Measurements from ENCODE around the gene PLEKHA5.

Gene PLEKHA5

GRCh38 chr12:19214020-19214419, 84.5 kb downstream of the PLEKHA5 start:
- H2BK120ac ChIP-seq (ENCODE audit: low read depth, low read length): no peak overlapping the region
- no peaks in the 10 kb centered on the region for H3K9me3 ChIP-seq (ENCODE audit: control insufficient read depth, low read length)
- no peak overlapping the region for H3K9ac ChIP-seq (ENCODE audit: low read length)
- H2BK15ac ChIP-seq (ENCODE audit: low read depth, poor library complexity, severe bottlenecking): no peak overlapping the region
- H3K36me3 ChIP-seq (ENCODE audit: control insufficient read depth in 1 of 2, insufficient read depth in 2 of 2, low read depth in 1 of 2, low read length in 2 of 2): peaks cover 0 to 2% of the 10 kb centered on the region in 2 experiments
- H3K4me1 ChIP-seq (ENCODE audit: control insufficient read depth, insufficient read depth, low read depth, low read length): no peaks in the 10 kb centered on the region
- no peak overlapping the region for H3K14ac ChIP-seq (ENCODE audit: low read length in 2 of 2)
- no peak overlapping the region for H3K23ac ChIP-seq (ENCODE audit: low read length in 2 of 2)
- no peak overlapping the region for H3K4me2 ChIP-seq (ENCODE audit: low read length, poor library complexity, severe bottlenecking)
- no peak overlapping the region for H2AK5ac ChIP-seq (ENCODE audit: low read length, severe bottlenecking)
- H4K91ac ChIP-seq (ENCODE audit: low read length): no peak overlapping the region
- H3K4me3 ChIP-seq (ENCODE audit: insufficient read depth in 1 of 2, low read depth in 1 of 2, low read length in 2 of 2): no peak overlapping the region
- H3K79me1 ChIP-seq (replicated peaks; ENCODE audit: low read length, poor library complexity, severe bottlenecking): peaks cover 25% of the 10 kb centered on the region
- no peak overlapping the region for H2AFZ ChIP-seq (ENCODE audit: low read depth, low read length)
- H4K8ac ChIP-seq (ENCODE audit: low read length): no peak overlapping the region
- no peak overlapping the region for H3K4ac ChIP-seq (ENCODE audit: low read depth in 1 of 2, low read length in 2 of 2)
- no peak for DNase-seq
- H2BK12ac ChIP-seq (ENCODE audit: low read length in 2 of 2): no peak overlapping the region
- no peak overlapping the region for H3K27ac ChIP-seq (ENCODE audit: low read length, poor library complexity, severe bottlenecking)
- 90% methylated on average over 1 of the region's 1 CpG for WGBS
- no peak overlapping the region for H3K18ac ChIP-seq (ENCODE audit: low read depth in 1 of 2, low read length in 2 of 2)
- no peaks in the 10 kb centered on the region for H3K27me3 ChIP-seq (ENCODE audit: control insufficient read depth in 1 of 2, insufficient read depth in 1 of 2, low read length in 2 of 2)
- H2BK5ac ChIP-seq (ENCODE audit: low read depth, low read length, poor library complexity, severe bottlenecking): no peak overlapping the region

DNA sequence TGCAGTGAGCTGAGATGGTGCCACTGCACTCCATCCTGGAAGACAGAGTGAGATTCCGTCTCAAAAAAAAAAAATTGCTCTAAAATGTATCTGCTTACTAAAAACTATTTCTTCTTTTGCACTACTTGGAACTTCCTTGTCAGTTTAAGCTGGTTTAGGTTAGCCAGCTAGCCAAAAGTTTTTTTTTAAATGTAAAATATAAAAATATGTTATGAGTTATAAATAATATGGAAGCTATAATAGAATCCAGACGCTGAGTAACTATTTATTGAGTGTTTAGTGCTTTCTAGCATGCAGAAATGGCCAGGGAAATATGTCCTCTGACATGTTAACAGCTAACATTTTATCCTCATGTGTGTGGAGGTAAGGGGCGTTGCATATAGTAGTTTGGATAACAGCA, 85.6 kb downstream of the PLEKHA5 start:
- Histone ChIP-seq H3K4me3 (ENCODE audit: insufficient read depth in 1 of 2, low read depth in 1 of 2, low read length in 2 of 2) (no peak overlapping the region), H3K14ac (ENCODE audit: low read length in 2 of 2) (no peak overlapping the region), H2AK5ac (ENCODE audit: low read length, severe bottlenecking) (no peak overlapping the region), H3K18ac (ENCODE audit: low read depth in 1 of 2, low read length in 2 of 2) (no peak overlapping the region), H2BK12ac (ENCODE audit: low read length in 2 of 2) (no peak overlapping the region), H3K79me1 (replicated peaks; ENCODE audit: low read length, poor library complexity, severe bottlenecking) (peaks cover 22% of the 10 kb centered on the region), H3K4ac (ENCODE audit: low read depth in 1 of 2, low read length in 2 of 2) (no peak overlapping the region), H3K4me2 (ENCODE audit: low read length, poor library complexity, severe bottlenecking) (no peak overlapping the region), H3K4me1 (ENCODE audit: control insufficient read depth, insufficient read depth, low read depth, low read length) (no peaks in the 10 kb centered on the region), H2AFZ (ENCODE audit: low read depth, low read length) (no peak overlapping the region), H3K9me3 (ENCODE audit: control insufficient read depth, low read length) (no peaks in the 10 kb centered on the region), H3K36me3 (ENCODE audit: control insufficient read depth in 1 of 2, insufficient read depth in 2 of 2, low read depth in 1 of 2, low read length in 2 of 2) (peaks cover 0 to 2% of the 10 kb centered on the region in 2 experiments), H2BK15ac (ENCODE audit: low read depth, poor library complexity, severe bottlenecking) (no peak overlapping the region), H2BK5ac (ENCODE audit: low read depth, low read length, poor library complexity, severe bottlenecking) (no peak overlapping the region), H3K23ac (ENCODE audit: low read length in 2 of 2) (no peak overlapping the region), H3K9ac (ENCODE audit: low read length) (no peak overlapping the region), H4K8ac (ENCODE audit: low read length) (no peak overlapping the region), H3K27me3 (ENCODE audit: control insufficient read depth in 1 of 2, insufficient read depth in 1 of 2, low read length in 2 of 2) (no peaks in the 10 kb centered on the region), H4K91ac (ENCODE audit: low read length) (no peak overlapping the region), H2BK120ac (ENCODE audit: low read depth, low read length) (no peak overlapping the region), H3K27ac (ENCODE audit: low read length, poor library complexity, severe bottlenecking) (no peak overlapping the region)
- 100% methylated on average over 1 of the region's 3 CpGs for WGBS
- DNase-seq: no peak

- 91% methylated on average over 3 of the region's 3 CpGs for WGBS
- Histone ChIP-seq H3K36me3 (ENCODE audit: control insufficient read depth in 1 of 2, insufficient read depth in 2 of 2, low read depth in 1 of 2, low read length in 2 of 2) (no peaks in the 10 kb centered on the region), H3K4me2 (ENCODE audit: low read length, poor library complexity, severe bottlenecking) (no peak overlapping the region), H4K8ac (ENCODE audit: low read length) (no peak overlapping the region), H3K79me1 (replicated peaks; ENCODE audit: low read length, poor library complexity, severe bottlenecking) (peaks cover 16% of the 10 kb centered on the region), H3K27ac (ENCODE audit: low read length, poor library complexity, severe bottlenecking) (no peak overlapping the region), H3K4ac (ENCODE audit: low read depth in 1 of 2, low read length in 2 of 2) (no peak overlapping the region), H3K27me3 (ENCODE audit: control insufficient read depth in 1 of 2, insufficient read depth in 1 of 2, low read length in 2 of 2) (no peaks in the 10 kb centered on the region), H3K23ac (ENCODE audit: low read length in 2 of 2) (no peak overlapping the region), H2AFZ (ENCODE audit: low read depth, low read length) (no peak overlapping the region), H2AK5ac (ENCODE audit: low read length, severe bottlenecking) (no peak overlapping the region), H3K9me3 (ENCODE audit: control insufficient read depth, low read length) (no peaks in the 10 kb centered on the region), H3K4me1 (ENCODE audit: control insufficient read depth, insufficient read depth, low read depth, low read length) (no peaks in the 10 kb centered on the region), H2BK5ac (ENCODE audit: low read depth, low read length, poor library complexity, severe bottlenecking) (no peak overlapping the region), H3K14ac (ENCODE audit: low read length in 2 of 2) (no peak overlapping the region), H2BK12ac (ENCODE audit: low read length in 2 of 2) (no peak overlapping the region), H3K4me3 (ENCODE audit: insufficient read depth in 1 of 2, low read depth in 1 of 2, low read length in 2 of 2) (no peak overlapping the region), H3K18ac (ENCODE audit: low read depth in 1 of 2, low read length in 2 of 2) (no peak overlapping the region), H4K91ac (ENCODE audit: low read length) (no peak overlapping the region), H3K9ac (ENCODE audit: low read length) (no peak overlapping the region), H2BK15ac (ENCODE audit: low read depth, poor library complexity, severe bottlenecking) (no peak overlapping the region), H2BK120ac (ENCODE audit: low read depth, low read length) (no peak overlapping the region)
- no peak for DNase-seq
These were observed 87.9 kb downstream of the PLEKHA5 start for GRCh38 chr12:19217446-19217845.

- H3K36me3 ChIP-seq (ENCODE audit: control insufficient read depth in 1 of 2, insufficient read depth in 2 of 2, low read depth in 1 of 2, low read length in 2 of 2): no peaks in the 10 kb centered on the region
- no peak overlapping the region for H3K27ac ChIP-seq (ENCODE audit: low read length, poor library complexity, severe bottlenecking)
- peaks cover 11% of the 10 kb centered on the region for H3K79me1 ChIP-seq (replicated peaks; ENCODE audit: low read length, poor library complexity, severe bottlenecking)
- no peak overlapping the region for H2BK15ac ChIP-seq (ENCODE audit: low read depth, poor library complexity, severe bottlenecking)
- no peak overlapping the region for H3K23ac ChIP-seq (ENCODE audit: low read length in 2 of 2)
- no peak overlapping the region for H2AK5ac ChIP-seq (ENCODE audit: low read length, severe bottlenecking)
- no peaks in the 10 kb centered on the region for H3K27me3 ChIP-seq (ENCODE audit: control insufficient read depth in 1 of 2, insufficient read depth in 1 of 2, low read length in 2 of 2)
- H3K4me3 ChIP-seq (ENCODE audit: insufficient read depth in 1 of 2, low read depth in 1 of 2, low read length in 2 of 2): no peak overlapping the region
- no peak overlapping the region for H4K91ac ChIP-seq (ENCODE audit: low read length)
- H3K4me2 ChIP-seq (ENCODE audit: low read length, poor library complexity, severe bottlenecking): no peak overlapping the region
- no peak overlapping the region for H2BK120ac ChIP-seq (ENCODE audit: low read depth, low read length)
- H3K4me1 ChIP-seq (ENCODE audit: control insufficient read depth, insufficient read depth, low read depth, low read length): peaks cover 2% of the 10 kb centered on the region
- peak; percentile 73 for DNase-seq
- H4K8ac ChIP-seq (ENCODE audit: low read length): no peak overlapping the region
- H3K18ac ChIP-seq (ENCODE audit: low read depth in 1 of 2, low read length in 2 of 2): no peak overlapping the region
- peak overlapping the region; percentile 34 for H3K9ac ChIP-seq (ENCODE audit: low read length)
- no peak overlapping the region for H2BK5ac ChIP-seq (ENCODE audit: low read depth, low read length, poor library complexity, severe bottlenecking)
- H2AFZ ChIP-seq (ENCODE audit: low read depth, low read length): no peak overlapping the region
- no peak overlapping the region for H2BK12ac ChIP-seq (ENCODE audit: low read length in 2 of 2)
- WGBS: no CpG with 5 or more reads among the region's 3 CpGs
- no peak overlapping the region for H3K14ac ChIP-seq (ENCODE audit: low read length in 2 of 2)
- H3K4ac ChIP-seq (ENCODE audit: low read depth in 1 of 2, low read length in 2 of 2): no peak overlapping the region
- no peaks in the 10 kb centered on the region for H3K9me3 ChIP-seq (ENCODE audit: control insufficient read depth, low read length)
These were observed 90.7 kb downstream of the PLEKHA5 start for GRCh38 chr12:19220205-19220604.

Data from mesenchymal stem cell (in vitro differentiated cells and primary cell).